ENCODE measurements around the gene MIER3.

GRCh38 chr5:56987171-56987570 lies 35.2 kb upstream of the MIER3 start:
- TF ChIP-seq POLR2AphosphoS5 (IDR thresholded peaks at IDR 0.05; ENCODE audit: borderline replicate concordance, low read depth, low read length) (no peak), EZH2 (IDR thresholded peaks at IDR 0.05) (no peak), FOXP2 (optimal IDR thresholded peaks at IDR 0.05; ENCODE audit: control extremely low read depth, extremely low read length, insufficient read depth) (no peak)

All from SK-N-MC (cell line).